AG04450 (cell line): Measurements from ENCODE around the gene RPTOR. TPM values are rescaled to one million over a fixed set of nuclear protein-coding genes. Genes with fewer than 3 reads are reported as not detected.
"Not testable (repeated sequence)": the region's sequence is repeated elsewhere in the genome, so short reads cannot be mapped to it uniquely, and the experiment has no call there.

Experiments
- CTCF ChIA-PET: fragments of 300-600, 350-600 bp; formaldehyde crosslinking; extraction: SDS; loops from one replicate; lab custom pipeline; 2022; ENCODE audit warnings: antibody characterized with exemption, inconsistent platforms; lab: Charles Lee
- POLR2A ChIA-PET: fragments of 350-600 bp; formaldehyde crosslinking; extraction: SDS; loops from one replicate; lab custom pipeline; 2021; ENCODE audit warnings: antibody characterized with exemption, inconsistent platforms; lab: Yijun Ruan, JAX
- DNase-seq: peaks from one replicate; pipeline ENCODE4 v3.0.0-alpha.2; 2011; ENCODE audit warnings: low read depth, low spot score
- H3K27ac ChIP-seq: one replicate; pipeline ENCODE4 v1.5.1; 2012; ENCODE audit warnings: low read depth, low read length, control low read depth
- H3K27me3 ChIP-seq: one replicate; pipeline ENCODE4 v1.6.0; 2012; ENCODE audit warnings: low read length; ENCODE audit not compliant: control insufficient read depth, insufficient read depth
- H3K4me3 ChIP-seq: 2 replicates; pipeline ENCODE4 v1.5.1; 2011; ENCODE audit warnings: mild to moderate bottlenecking, low read depth, low read length, control low read depth
- H3K9me3 ChIP-seq: 2 replicates; pipeline ENCODE4 v1.5.1; 2012; ENCODE audit warnings: low read length; ENCODE audit not compliant: control insufficient read depth, insufficient read depth
- polyA plus RNA-seq: library from polyadenylated mRNA; depleted of rRNA; stranded (reverse); fragments of >200 nt; gene quantifications from 2 replicates; pipeline ENCODE4 v1.2.3, GENCODE V29; 2011
- TF ChIP-seq, protein P1 (sequence below): IDR thresholded peaks from 2 replicates; pipeline ENCODE4 v1.5.1; 2011; ENCODE audit warnings: low read depth, low read length, control low read depth, inconsistent platforms

Gene RPTOR
- polyA plus RNA-seq, 1 experiment: 6.2 TPM

DNA sequence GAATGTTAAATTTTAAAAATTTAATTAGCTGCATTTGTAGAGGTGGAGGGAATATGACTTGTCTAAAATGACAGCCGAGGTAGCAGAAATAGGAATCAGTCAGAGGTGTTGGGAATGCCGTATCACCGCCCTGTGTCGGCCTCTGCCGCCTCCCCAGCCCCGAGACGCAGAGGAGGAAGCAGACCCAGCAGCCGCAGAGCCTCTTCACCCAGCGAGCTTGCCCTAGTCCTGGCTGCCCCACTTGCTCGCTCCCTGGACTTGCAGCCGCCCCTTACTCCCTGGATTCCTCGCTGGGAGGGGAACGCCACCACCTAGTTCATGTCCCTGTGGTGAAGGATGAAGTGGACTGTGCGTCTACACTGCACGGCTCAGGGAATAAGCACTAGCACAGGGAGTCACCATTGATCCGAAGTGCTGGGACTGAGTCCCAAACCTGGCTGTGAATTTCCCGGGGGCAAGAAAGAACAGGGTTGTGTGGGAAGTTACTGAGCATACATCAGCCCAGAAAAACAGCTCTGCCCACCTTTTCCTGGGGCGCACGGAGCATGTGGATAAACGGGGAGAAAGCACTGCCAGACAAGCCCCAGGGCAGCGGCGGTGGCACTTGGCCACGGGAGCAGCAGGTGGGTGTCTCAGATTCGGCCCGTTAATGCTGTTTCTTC, 76.8 kb downstream of the RPTOR start:
- TF ChIP-seq, protein P1, sequence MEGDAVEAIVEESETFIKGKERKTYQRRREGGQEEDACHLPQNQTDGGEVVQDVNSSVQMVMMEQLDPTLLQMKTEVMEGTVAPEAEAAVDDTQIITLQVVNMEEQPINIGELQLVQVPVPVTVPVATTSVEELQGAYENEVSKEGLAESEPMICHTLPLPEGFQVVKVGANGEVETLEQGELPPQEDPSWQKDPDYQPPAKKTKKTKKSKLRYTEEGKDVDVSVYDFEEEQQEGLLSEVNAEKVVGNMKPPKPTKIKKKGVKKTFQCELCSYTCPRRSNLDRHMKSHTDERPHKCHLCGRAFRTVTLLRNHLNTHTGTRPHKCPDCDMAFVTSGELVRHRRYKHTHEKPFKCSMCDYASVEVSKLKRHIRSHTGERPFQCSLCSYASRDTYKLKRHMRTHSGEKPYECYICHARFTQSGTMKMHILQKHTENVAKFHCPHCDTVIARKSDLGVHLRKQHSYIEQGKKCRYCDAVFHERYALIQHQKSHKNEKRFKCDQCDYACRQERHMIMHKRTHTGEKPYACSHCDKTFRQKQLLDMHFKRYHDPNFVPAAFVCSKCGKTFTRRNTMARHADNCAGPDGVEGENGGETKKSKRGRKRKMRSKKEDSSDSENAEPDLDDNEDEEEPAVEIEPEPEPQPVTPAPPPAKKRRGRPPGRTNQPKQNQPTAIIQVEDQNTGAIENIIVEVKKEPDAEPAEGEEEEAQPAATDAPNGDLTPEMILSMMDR: no peak
- CTCF ChIA-PET: no interaction called here
- POLR2A ChIA-PET: no interaction called here
- Histone ChIP-seq H3K9me3 (no peaks in the 10 kb centered on the region), H3K4me3 (no peak overlapping the region), H3K27ac (no peak overlapping the region), H3K27me3 (no peaks in the 10 kb centered on the region)
- DNase-seq: no peak

DNA sequence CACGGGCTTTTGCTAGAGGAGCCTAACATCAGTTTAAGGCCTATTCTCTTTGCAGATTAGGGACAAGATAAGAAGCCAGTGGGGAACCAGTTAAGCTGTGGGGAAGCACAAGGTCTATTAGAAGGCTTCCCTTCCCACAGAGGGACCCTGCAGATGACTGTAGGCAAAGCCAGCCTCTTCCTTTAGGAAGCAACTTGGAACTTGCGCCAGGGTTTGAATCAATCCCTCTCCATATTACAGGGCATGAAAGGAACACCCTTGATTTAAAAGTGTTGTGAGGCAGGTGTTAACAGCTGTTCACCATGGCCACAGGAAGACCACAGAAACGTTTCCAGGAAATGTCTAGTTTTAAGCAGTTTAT, 77.3 kb downstream of the RPTOR start:
- no peak for DNase-seq
- no peak overlapping the region for H3K4me3 ChIP-seq
- ChIA-PET CTCF (no interaction called here), POLR2A (no interaction called here)
- TF ChIP-seq, protein P1: no peak
- no peak overlapping the region for H3K27ac ChIP-seq
- no peaks in the 10 kb centered on the region for H3K27me3 ChIP-seq
- H3K9me3 ChIP-seq: no peaks in the 10 kb centered on the region

DNA sequence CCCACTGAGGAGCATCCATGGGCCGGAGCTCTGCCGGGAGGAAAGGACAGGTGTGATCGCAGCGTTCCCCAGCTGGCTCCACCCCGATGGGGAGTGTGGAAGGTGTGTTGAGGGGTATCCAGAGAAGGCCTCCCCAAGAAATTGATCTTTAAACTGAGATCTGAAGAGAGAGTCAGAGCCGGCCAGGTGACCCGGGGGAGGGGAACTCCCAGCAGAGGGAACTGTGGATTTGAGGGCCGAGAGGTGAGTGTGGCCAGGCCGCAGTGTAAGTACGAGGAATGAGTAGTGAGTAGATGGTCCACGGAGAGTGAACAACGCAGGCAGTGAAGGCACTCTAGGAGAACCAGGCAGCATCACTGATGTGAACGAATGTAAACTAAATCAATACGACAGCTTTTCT, 80.2 kb downstream of the RPTOR start:
- Histone ChIP-seq H3K27me3 (no peaks in the 10 kb centered on the region), H3K9me3 (no peaks in the 10 kb centered on the region), H3K27ac (no peak overlapping the region), H3K4me3 (no peak overlapping the region)
- TF ChIP-seq, protein P1: no peak
- DNase-seq: no peak
- POLR2A ChIA-PET: no interaction called here
- CTCF ChIA-PET: no interaction called here

DNA sequence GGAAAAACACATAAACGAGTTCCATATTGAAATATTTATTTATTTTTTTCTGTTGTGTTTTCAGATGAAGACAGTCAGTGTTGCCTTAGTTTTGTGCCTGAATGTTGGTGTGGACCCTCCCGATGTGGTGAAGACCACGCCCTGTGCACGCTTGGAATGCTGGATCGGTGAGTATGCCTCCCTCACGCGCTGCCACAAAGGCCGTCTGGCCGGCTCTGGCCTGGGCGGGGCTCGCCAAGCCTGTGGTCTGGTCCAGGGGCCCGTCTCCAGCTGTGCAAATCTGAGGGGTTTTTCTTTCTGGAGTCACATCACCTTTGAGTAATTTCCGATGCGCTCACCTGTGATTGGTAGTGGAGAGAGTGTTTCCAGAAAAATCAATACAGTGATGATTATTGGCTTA, 81.0 kb downstream of the RPTOR start:
- POLR2A ChIA-PET: no interaction called here
- no peak for DNase-seq
- H3K27ac ChIP-seq: no peak overlapping the region

DNA sequence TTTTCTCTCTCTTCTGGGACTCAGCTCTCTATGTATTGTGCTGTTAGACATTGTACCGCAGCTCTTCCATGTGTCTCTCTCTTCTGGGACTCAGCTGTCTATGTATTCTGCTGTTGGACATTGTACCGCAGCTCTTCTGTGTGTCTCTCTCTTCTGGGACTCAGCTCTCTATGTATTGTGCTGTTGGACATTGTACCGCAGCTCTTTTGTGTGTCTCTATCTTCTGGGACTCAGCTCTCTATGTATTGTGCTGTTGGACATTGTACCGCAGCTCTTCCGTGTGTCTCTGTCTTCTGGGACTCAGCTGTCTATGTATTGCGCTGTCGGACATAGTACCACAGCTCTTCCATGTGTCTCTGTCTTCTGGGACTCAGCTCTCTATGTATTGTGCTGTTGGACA, 84.2 kb downstream of the RPTOR start:
- H3K4me3 ChIP-seq, H3K27me3 ChIP-seq, H3K9me3 ChIP-seq, DNase-seq, H3K27ac ChIP-seq: not testable (repeated sequence)
- ChIA-PET POLR2A (interaction anchor here (0.8 to 0.9 kb wide), 2 partner anchors 9 to 19 kb away, joined by 3 read pairs; no protein-coding TSS in a partner anchor), CTCF (interaction anchor here (0.7 kb wide), 1 partner anchor 1506 kb away, joined by 3 read pairs; no protein-coding TSS in a partner anchor)

More for the DNA sequence above, 81.0 kb downstream of the RPTOR start:
- no peaks in the 10 kb centered on the region for H3K27me3 ChIP-seq
- no peak overlapping the region for H3K4me3 ChIP-seq
- H3K9me3 ChIP-seq: no peaks in the 10 kb centered on the region
- CTCF ChIA-PET: no interaction called here
- TF ChIP-seq, protein P1: no peak
